K562 (cell line): ENCODE data around the gene AJM1.

Experiments
- FUS ChIP-seq: fragments of 200-400 bp; formaldehyde crosslinking; optimal IDR thresholded peaks from 2 replicates; pipeline ENCODE3; 2017; ENCODE audit warnings: low read depth, low read length
- HDGF ChIP-seq: fragments of 450-650 bp; IDR thresholded peaks from 2 replicates; pipeline ENCODE4 v1.6.1; 2016
- HOXB6 ChIP-seq: fragments of 250-450 bp; sonication (Bioruptor Pico); IDR thresholded peaks from 2 replicates; pipeline ENCODE4 v1.5.1; 2022; ENCODE audit warnings: mild to moderate bottlenecking, borderline replicate concordance
- POLR2AphosphoS5 ChIP-seq: IDR thresholded peaks from 2 replicates; pipeline ENCODE4 v1.6.1; 2011; ENCODE audit warnings: mild to moderate bottlenecking, low read depth, low read length, moderate library complexity; ENCODE audit not compliant: control insufficient read depth, insufficient read depth
- RFX5 ChIP-seq: IDR thresholded peaks from 2 replicates; pipeline ENCODE4 v1.6.1; 2011; ENCODE audit warnings: low read depth, mild to moderate bottlenecking, improper control_type of control experiment, low read length
- SIN3A ChIP-seq, 2 experiments: fragments of 150-350 bp in 1 of 2; IDR thresholded peaks; 2 replicates each; pipeline ENCODE4 v1.6.1; 2011 to 2016; ENCODE audit warnings: borderline replicate concordance in 2 of 2, low read depth in 2 of 2, low read length in 2 of 2, mild to moderate bottlenecking in 2 of 2, moderate library complexity in 2 of 2; ENCODE audit not compliant: control insufficient read depth in 1 of 2
- TSHZ1 ChIP-seq: fragments of 250-450 bp; sonication (Bioruptor Pico); IDR thresholded peaks from 2 replicates; pipeline ENCODE4 v1.4.0; 2020; ENCODE audit warnings: mild to moderate bottlenecking, moderate library complexity
- ZFP91 ChIP-seq: sonication (generic); formaldehyde crosslinking; IDR thresholded peaks from 2 replicates; pipeline ENCODE4 v1.8.0; 2022; ENCODE audit warnings: mild to moderate bottlenecking, missing genetic modification reagents
- TF ChIP-seq, protein P1 (sequence below): fragments of 450-650 bp; formaldehyde crosslinking; IDR thresholded peaks from 2 replicates; pipeline ENCODE4 v1.4.0; 2020; ENCODE audit warnings: mild to moderate bottlenecking, moderate library complexity

DNA sequence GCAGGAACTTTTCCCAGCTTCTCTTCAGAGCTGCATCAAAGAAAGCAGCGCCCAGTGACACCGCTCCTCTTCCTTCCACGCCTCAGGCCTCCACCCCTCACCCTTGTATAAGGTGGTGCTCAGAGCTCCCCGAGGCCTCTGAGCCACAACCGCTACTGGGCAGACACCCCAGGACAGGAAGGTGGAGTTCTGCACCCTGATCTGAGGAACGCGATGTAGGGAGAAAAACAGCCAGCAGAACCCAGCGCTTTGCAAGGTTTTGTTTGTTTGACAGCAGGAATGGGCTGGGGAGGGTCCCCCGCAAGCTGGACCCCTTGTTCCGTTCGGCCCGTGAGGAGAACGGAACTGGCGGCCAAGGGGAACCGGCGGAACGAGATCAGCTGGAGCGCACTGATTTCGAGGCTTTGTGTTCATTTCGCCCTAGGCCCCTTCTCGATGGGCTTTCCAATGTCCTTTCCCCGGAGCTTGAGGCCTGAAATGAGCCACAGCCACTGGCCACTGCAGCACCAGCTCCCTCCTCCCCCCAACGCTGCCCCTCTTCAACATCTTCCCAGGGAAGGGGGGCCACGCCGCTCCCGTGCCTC lies 19.7 kb downstream of the AJM1 start:
- no peak for TF ChIP-seq FUS
- no peak for TF ChIP-seq HOXB6 (CRISPR knock-in tag)
- TF ChIP-seq SIN3A (IDR thresholded peaks at IDR 0.05; ENCODE audit: borderline replicate concordance in 2 of 2, control insufficient read depth in 1 of 2, low read depth in 2 of 2, low read length in 2 of 2): no peak
- TF ChIP-seq RFX5: no peak
- TF ChIP-seq TSHZ1 (CRISPR knock-in tag): no peak
- TF ChIP-seq POLR2AphosphoS5: 0 out of 2 replicates have a peak, but pooled peaks have one; percentile 13
- TF ChIP-seq, protein P1, sequence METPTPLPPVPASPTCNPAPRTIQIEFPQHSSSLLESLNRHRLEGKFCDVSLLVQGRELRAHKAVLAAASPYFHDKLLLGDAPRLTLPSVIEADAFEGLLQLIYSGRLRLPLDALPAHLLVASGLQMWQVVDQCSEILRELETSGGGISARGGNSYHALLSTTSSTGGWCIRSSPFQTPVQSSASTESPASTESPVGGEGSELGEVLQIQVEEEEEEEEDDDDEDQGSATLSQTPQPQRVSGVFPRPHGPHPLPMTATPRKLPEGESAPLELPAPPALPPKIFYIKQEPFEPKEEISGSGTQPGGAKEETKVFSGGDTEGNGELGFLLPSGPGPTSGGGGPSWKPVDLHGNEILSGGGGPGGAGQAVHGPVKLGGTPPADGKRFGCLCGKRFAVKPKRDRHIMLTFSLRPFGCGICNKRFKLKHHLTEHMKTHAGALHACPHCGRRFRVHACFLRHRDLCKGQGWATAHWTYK (CRISPR knock-in tag): no peak
- TF ChIP-seq HDGF: no peak
- no peak for TF ChIP-seq ZFP91 (CRISPR knock-in tag)
